Osteocyte (in vitro differentiated cells): ENCODE measurements around the gene ECE2. TPM values are rescaled to one million over a fixed set of nuclear protein-coding genes. Genes with fewer than 3 reads are reported as not detected.

Source experiments
- DNase-seq: peaks from one replicate; pipeline ENCODE4 v3.0.0; 2021; ENCODE audit warnings: mixed read lengths; ENCODE audit not compliant: unreplicated experiment; ENCODE audit errors: extremely low spot score
- H3K27ac Mint-ChIP-seq: one replicate; pipeline ENCODE4 v1.8.0; 2021; ENCODE audit warnings: mild to moderate bottlenecking, mixed read lengths; ENCODE audit not compliant: unreplicated experiment
- H3K27me3 Mint-ChIP-seq: one replicate; pipeline ENCODE4 v1.8.0; 2021; ENCODE audit warnings: mixed read lengths; ENCODE audit not compliant: unreplicated experiment
- H3K36me3 Mint-ChIP-seq: one replicate; pipeline ENCODE4 v1.8.0; 2021; ENCODE audit warnings: mixed read lengths; ENCODE audit not compliant: unreplicated experiment
- H3K4me1 Mint-ChIP-seq: one replicate; pipeline ENCODE4 v1.8.0; 2021; ENCODE audit warnings: mixed read lengths; ENCODE audit not compliant: unreplicated experiment
- H3K4me3 Mint-ChIP-seq: one replicate; pipeline ENCODE4 v1.8.0; 2021; ENCODE audit warnings: mild to moderate bottlenecking, moderate library complexity, mixed read lengths; ENCODE audit not compliant: unreplicated experiment
- H3K9me3 Mint-ChIP-seq: one replicate; pipeline ENCODE4 v1.8.0; 2021; ENCODE audit warnings: mixed read lengths; ENCODE audit not compliant: unreplicated experiment
- CTCF ChIP-seq: fragments of 200-600 bp; sonication (generic); IDR thresholded peaks from 2 replicates; pipeline ENCODE4 v1.5.0; 2021; ENCODE audit warnings: antibody characterized with exemption, mild to moderate bottlenecking, moderate library complexity
- total RNA-seq: library from RNA; stranded (reverse); gene quantifications from 2 replicates; pipeline ENCODE4 v1.2.1, GENCODE V29; 2021

Gene ECE2
- total RNA-seq, 1 donor from 2014 or later: not detected

GRCh38 chr3:184314700-184315542 is 39.1 kb downstream of the ECE2 start:
- peaks cover 37% of the 10 kb centered on the region for H3K4me1 Mint-ChIP-seq
- DNase-seq: peak; percentile 91
- H3K27ac Mint-ChIP-seq: peak overlapping the region; percentile 81
- peak overlapping the region; percentile 82 for H3K4me3 Mint-ChIP-seq
- no peak for TF ChIP-seq CTCF
- H3K27me3 Mint-ChIP-seq: no peaks in the 10 kb centered on the region
- peaks cover 13% of the 10 kb centered on the region for H3K36me3 Mint-ChIP-seq
- H3K9me3 Mint-ChIP-seq: no peaks in the 10 kb centered on the region

- no peak for TF ChIP-seq CTCF
- Mint-ChIP-seq H3K36me3 (peaks cover 13% of the 10 kb centered on the region), H3K4me3 (peak overlapping the region; percentile 79), H3K27ac (peak overlapping the region; percentile 81), H3K9me3 (no peaks in the 10 kb centered on the region), H3K4me1 (peaks cover 41% of the 10 kb centered on the region), H3K27me3 (no peaks in the 10 kb centered on the region)
- no peak for DNase-seq
These were observed 39.7 kb downstream of the ECE2 start for GRCh38 chr3:184315543-184315867.

- no peak for DNase-seq
- H3K9me3 Mint-ChIP-seq: no peaks in the 10 kb centered on the region
- peaks cover 43% of the 10 kb centered on the region for H3K4me1 Mint-ChIP-seq
- TF ChIP-seq CTCF: no peak
- H3K4me3 Mint-ChIP-seq: peak overlapping the region; percentile 79
- no peaks in the 10 kb centered on the region for H3K27me3 Mint-ChIP-seq
- peaks cover 18% of the 10 kb centered on the region for H3K36me3 Mint-ChIP-seq
- H3K27ac Mint-ChIP-seq: peak overlapping the region; percentile 75
These were observed 40.2 kb downstream of the ECE2 start for GRCh38 chr3:184315871-184316661.

- H3K27me3 Mint-ChIP-seq: no peaks in the 10 kb centered on the region
- peak overlapping the region; percentile 79 for H3K4me3 Mint-ChIP-seq
- peaks cover 25% of the 10 kb centered on the region for H3K36me3 Mint-ChIP-seq
- H3K27ac Mint-ChIP-seq: peak overlapping the region; percentile 75
- H3K9me3 Mint-ChIP-seq: no peaks in the 10 kb centered on the region
- TF ChIP-seq CTCF: no peak
- peaks cover 43% of the 10 kb centered on the region for H3K4me1 Mint-ChIP-seq
- no peak for DNase-seq
These were observed 41.0 kb downstream of the ECE2 start for GRCh38 chr3:184316792-184317191.

- peaks cover 27% of the 10 kb centered on the region for H3K36me3 Mint-ChIP-seq
- peak overlapping the region; percentile 79 for H3K4me3 Mint-ChIP-seq
- peaks cover 43% of the 10 kb centered on the region for H3K4me1 Mint-ChIP-seq
- no peak for TF ChIP-seq CTCF
- DNase-seq: no peak
- H3K27me3 Mint-ChIP-seq: no peaks in the 10 kb centered on the region
- H3K9me3 Mint-ChIP-seq: no peaks in the 10 kb centered on the region
- peak overlapping the region; percentile 75 for H3K27ac Mint-ChIP-seq
These were observed 41.4 kb downstream of the ECE2 start for GRCh38 chr3:184317201-184317600.
